GM13976 (cell line): Measurements from ENCODE around the gene TANK.

Experiments used
- DNase-seq: peaks from one replicate; pipeline ENCODE4 v3.0.0; 2012; ENCODE audit warnings: low spot score
- in situ Hi-C: fragments of 300-500 bp; cut with MboI; formaldehyde crosslinking; loops from one replicate; pipeline ENCODE4 v1.12.0; 2022; ENCODE audit warnings: low sequenced_read_pairs, mixed read lengths, inconsistent platforms; ENCODE audit not compliant: unreplicated experiment
- TF ChIP-seq, protein P1 (sequence below): IDR thresholded peaks from 2 replicates; pipeline ENCODE4 v1.5.1; 2012; ENCODE audit warnings: borderline replicate concordance, mild to moderate bottlenecking; ENCODE audit not compliant: insufficient read depth; ENCODE audit errors: extremely low read depth, missing control alignments, control extremely low read depth

The TANK gene

DNA sequence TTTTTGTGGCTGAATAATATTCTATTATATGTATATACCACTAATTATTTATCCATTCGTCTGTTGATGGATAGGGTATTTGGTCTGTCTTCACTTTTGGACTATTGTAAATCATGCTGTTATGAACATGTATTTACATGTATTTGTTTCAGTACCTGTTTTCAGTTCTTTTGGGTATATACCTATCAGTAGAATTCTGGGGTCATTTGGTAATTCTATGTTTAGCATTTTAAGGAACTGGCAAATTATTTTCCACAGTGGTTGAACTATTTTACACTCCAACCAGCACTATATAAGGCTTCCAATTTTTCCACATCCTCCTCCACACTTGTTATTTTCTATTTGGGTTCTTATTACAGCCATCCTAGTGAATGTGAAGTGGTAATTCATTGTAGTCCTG lies 12.4 kb upstream of the TANK start:
- DNase-seq: no peak
- in situ Hi-C loops: no loop called here
- TF ChIP-seq, protein P1, sequence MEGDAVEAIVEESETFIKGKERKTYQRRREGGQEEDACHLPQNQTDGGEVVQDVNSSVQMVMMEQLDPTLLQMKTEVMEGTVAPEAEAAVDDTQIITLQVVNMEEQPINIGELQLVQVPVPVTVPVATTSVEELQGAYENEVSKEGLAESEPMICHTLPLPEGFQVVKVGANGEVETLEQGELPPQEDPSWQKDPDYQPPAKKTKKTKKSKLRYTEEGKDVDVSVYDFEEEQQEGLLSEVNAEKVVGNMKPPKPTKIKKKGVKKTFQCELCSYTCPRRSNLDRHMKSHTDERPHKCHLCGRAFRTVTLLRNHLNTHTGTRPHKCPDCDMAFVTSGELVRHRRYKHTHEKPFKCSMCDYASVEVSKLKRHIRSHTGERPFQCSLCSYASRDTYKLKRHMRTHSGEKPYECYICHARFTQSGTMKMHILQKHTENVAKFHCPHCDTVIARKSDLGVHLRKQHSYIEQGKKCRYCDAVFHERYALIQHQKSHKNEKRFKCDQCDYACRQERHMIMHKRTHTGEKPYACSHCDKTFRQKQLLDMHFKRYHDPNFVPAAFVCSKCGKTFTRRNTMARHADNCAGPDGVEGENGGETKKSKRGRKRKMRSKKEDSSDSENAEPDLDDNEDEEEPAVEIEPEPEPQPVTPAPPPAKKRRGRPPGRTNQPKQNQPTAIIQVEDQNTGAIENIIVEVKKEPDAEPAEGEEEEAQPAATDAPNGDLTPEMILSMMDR: no peak

DNA sequence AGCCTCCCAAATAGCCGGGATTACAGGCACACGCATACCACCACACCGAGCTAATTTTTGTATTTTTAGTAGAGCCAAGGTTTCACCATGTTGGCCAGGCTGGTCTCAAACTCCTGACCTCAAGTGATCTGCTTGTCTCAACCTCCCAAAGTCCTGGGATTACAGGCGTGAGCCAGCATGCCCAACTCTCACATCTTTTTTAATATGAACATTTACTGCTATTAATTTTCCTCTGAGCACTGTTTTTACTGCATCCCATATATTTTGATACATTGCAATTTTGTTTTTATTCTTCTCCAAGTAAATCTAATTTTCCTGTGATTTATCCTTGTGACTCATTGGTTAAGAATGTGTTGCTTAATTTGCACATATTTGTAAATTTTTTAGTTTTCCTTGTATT lies 9.5 kb upstream of the TANK start:
- in situ Hi-C loops: no loop called here
- TF ChIP-seq, protein P1: no peak
- DNase-seq: no peak

DNA sequence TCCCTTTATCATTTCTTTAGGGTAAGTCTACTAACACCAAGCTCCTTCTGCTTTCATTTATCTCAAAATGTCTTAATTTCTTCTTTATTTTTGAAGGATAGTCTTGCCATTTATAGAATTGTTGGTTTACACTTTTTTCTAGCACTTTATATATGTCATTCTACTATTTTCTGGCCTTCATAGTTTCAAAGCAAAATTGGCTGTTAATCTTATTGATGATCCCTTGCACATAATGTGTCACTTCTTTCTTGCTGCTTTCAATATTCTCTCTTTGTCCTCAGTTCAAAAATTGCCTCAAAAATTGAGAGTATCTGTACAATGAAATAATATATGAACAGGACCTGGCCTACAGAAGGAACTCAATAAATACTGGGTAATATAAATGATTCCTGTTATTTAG lies 7.9 kb upstream of the TANK start:
- no peak for DNase-seq
- TF ChIP-seq, protein P1: no peak
- in situ Hi-C loops: no loop called here

DNA sequence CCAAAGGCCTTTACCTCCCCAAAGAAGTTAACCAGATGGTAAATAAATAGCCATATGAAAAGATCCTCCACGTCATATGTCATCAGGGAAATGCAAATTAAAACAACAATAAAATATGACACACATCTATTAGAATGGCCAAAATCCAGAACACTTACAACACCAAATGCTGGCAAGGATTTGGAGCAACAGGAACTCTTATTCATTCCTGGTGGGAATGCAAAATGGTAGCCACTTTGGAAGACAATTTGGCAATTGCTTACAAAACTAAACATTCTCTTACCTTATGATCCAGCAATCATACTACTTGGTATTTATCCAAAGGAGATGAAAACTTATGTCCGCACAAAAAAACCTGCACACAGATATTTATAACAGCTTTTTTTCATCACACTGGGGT lies 1.3 kb upstream of the TANK start:
- DNase-seq: no peak
- TF ChIP-seq, protein P1: no peak
- in situ Hi-C loops: no loop called here

DNA sequence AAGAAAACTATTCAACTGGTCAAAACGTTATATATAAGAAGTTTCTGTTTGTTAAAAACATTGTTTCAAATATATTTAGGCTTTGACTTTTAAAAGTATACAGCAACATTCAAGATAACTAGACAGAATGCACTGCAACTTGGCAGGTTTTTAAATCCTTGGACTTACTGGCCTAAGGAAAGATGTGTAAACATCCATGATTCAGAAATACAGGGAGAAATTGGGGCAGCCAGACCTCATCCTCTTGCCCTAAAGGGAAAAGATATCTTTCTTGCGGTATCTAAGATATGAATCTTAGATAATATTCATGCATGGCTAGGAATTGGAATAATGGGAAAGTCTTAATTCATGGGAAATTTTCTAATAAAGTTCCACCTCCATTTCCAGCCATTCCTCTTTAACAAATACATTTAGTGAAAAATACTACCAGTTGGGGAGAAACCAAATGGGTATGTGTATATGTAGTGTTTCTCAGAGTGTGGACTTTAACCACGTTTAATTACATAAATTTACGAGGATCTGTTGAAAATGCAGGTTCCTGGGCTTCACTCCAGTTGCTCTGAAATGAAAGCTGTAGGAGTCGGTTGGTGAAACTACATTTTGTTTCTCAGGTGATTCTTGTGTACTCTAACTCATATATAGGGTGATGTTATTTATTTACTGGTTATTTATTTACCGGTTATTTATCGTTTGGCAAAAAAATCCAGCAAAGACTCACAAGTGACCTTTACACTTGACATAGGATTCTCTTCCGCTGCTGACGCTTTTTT lies 587 bp upstream of the TANK start:
- in situ Hi-C loops: no loop called here
- TF ChIP-seq, protein P1: no peak
- DNase-seq: no peak

DNA sequence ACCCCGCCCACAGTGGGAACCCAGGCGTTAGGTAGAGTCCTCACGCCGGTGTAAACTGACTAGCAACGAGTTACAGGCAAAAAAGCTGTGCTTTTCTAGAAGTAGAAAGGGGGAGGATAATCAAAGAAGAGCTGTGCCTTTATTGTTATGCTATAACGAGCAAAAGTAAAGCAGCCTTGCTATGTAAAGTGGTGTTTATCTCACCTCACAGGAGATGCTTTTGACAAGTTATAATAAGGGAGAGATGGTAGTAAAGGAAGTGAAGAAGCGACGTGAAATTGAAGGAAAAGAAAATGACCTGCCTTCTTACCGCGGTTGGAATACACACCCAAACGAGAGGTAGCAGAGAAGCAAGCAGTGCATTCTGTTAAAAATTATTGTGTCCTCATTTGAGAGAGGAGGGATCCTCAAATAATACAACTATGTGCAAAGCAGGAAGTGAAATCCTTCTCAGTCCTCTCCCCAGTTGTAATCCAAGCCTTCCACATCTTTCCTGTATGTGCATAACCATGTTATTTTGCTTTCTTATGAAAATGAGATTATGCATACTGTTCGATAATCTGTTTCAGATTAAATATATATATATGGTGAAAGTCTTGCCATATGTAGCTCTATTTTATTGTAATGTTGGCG lies 962 bp downstream of the TANK start:
- in situ Hi-C loops: no loop called here
- TF ChIP-seq, protein P1: no peak
- no peak for DNase-seq
